AG04450 (cell line): ENCODE measurements around the gene EEIG1. TPM values are rescaled to one million over a fixed set of nuclear protein-coding genes. Genes with fewer than 3 reads are reported as not detected.

ENCODE experiments used
- CTCF ChIA-PET: fragments of 300-600, 350-600 bp; formaldehyde crosslinking; extraction: SDS; loops from one replicate; lab custom pipeline; 2022; ENCODE audit warnings: antibody characterized with exemption, inconsistent platforms; lab: Charles Lee
- POLR2A ChIA-PET: fragments of 350-600 bp; formaldehyde crosslinking; extraction: SDS; loops from one replicate; lab custom pipeline; 2021; ENCODE audit warnings: antibody characterized with exemption, inconsistent platforms; lab: Yijun Ruan, JAX
- DNase-seq: peaks from one replicate; pipeline ENCODE4 v3.0.0-alpha.2; 2011; ENCODE audit warnings: low read depth, low spot score
- H3K27ac ChIP-seq: one replicate; pipeline ENCODE4 v1.5.1; 2012; ENCODE audit warnings: low read depth, low read length, control low read depth
- H3K27me3 ChIP-seq: one replicate; pipeline ENCODE4 v1.6.0; 2012; ENCODE audit warnings: low read length; ENCODE audit not compliant: control insufficient read depth, insufficient read depth
- H3K4me3 ChIP-seq: 2 replicates; pipeline ENCODE4 v1.5.1; 2011; ENCODE audit warnings: mild to moderate bottlenecking, low read depth, low read length, control low read depth
- H3K9me3 ChIP-seq: 2 replicates; pipeline ENCODE4 v1.5.1; 2012; ENCODE audit warnings: low read length; ENCODE audit not compliant: control insufficient read depth, insufficient read depth
- CTCF ChIP-seq: IDR thresholded peaks from 2 replicates; pipeline ENCODE4 v1.5.1; 2011; ENCODE audit warnings: low read depth, low read length, control low read depth, inconsistent platforms
- polyA plus RNA-seq: library from polyadenylated mRNA; depleted of rRNA; stranded (reverse); fragments of >200 nt; gene quantifications from 2 replicates; pipeline ENCODE4 v1.2.3, GENCODE V29; 2011

The EEIG1 gene
- polyA plus RNA-seq, 1 experiment: 8.3 TPM

- Histone ChIP-seq H3K27ac (peak overlapping the region; percentile 21), H3K27me3 (no peaks in the 10 kb centered on the region), H3K9me3 (no peaks in the 10 kb centered on the region; the same call in 1 of the 2 replicates), H3K4me3 (peak overlapping the region; percentile 83)
- CTCF ChIA-PET: interaction anchor here (1.5 kb wide), 2 partner anchors 36 to 37 kb away, joined by 4 to 5 read pairs; no protein-coding TSS in a partner anchor
- POLR2A ChIA-PET: interaction anchor here (0.6 to 3.3 kb wide), 6 partner anchors 11 to 119 kb away, joined by 3 to 8 read pairs (median 3); no protein-coding TSS in a partner anchor
- no peak for TF ChIP-seq CTCF
- DNase-seq: no peak
Measured at GRCh38 chr9:127979333-127980059, 1.3 kb downstream of the EEIG1 start.

DNA sequence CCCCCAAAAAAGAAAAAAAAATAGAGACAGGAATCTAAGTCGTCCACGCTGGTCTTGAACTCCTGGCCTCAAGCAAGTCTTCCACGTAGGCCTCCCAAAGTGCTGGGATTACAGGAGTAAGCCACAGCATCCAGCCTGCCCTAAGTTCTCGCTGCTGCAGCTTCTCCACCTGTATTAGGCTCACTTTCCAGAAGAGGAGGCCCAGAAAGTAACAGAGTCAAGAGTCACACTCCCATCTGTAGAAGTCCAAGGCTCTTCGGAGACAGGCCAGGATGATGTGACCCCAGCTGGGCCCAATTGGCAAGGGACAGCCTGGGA lies 1.8 kb downstream of the EEIG1 start:
- H3K9me3 ChIP-seq: no peaks in the 10 kb centered on the region; the same call in 1 of the 2 replicates
- ChIA-PET CTCF (interaction anchor here (1.5 kb wide), 2 partner anchors 35 to 36 kb away, joined by 4 to 5 read pairs; no protein-coding TSS in a partner anchor), POLR2A (interaction anchor here (0.6 to 3.3 kb wide), 4 partner anchors 13 to 120 kb away, joined by 3 to 8 read pairs (median 3); no protein-coding TSS in a partner anchor)
- peak overlapping the region; percentile 21 for H3K27ac ChIP-seq
- peak overlapping the region; percentile 83 for H3K4me3 ChIP-seq
- no peaks in the 10 kb centered on the region for H3K27me3 ChIP-seq
- DNase-seq: no peak
- no peak for TF ChIP-seq CTCF

- DNase-seq: peak; percentile 42
- H3K4me3 ChIP-seq: peak overlapping the region; percentile 83
- no peak overlapping the region for H3K27ac ChIP-seq
- H3K9me3 ChIP-seq: no peaks in the 10 kb centered on the region; the same call in 1 of the 2 replicates
- ChIA-PET CTCF (interaction anchor here (0.6 to 1.9 kb wide), 3 partner anchors 18 to 140 kb away, joined by 3 to 8 read pairs (median 5); no protein-coding TSS in a partner anchor), POLR2A (interaction anchor here (0.7 to 3.3 kb wide), 4 partner anchors 12 to 140 kb away, joined by 3 to 8 read pairs (median 3); no protein-coding TSS in a partner anchor)
- no peaks in the 10 kb centered on the region for H3K27me3 ChIP-seq
- peak; percentile 28 for TF ChIP-seq CTCF
Measured at GRCh38 chr9:127977884-127978647, 2.7 kb downstream of the EEIG1 start.

DNA sequence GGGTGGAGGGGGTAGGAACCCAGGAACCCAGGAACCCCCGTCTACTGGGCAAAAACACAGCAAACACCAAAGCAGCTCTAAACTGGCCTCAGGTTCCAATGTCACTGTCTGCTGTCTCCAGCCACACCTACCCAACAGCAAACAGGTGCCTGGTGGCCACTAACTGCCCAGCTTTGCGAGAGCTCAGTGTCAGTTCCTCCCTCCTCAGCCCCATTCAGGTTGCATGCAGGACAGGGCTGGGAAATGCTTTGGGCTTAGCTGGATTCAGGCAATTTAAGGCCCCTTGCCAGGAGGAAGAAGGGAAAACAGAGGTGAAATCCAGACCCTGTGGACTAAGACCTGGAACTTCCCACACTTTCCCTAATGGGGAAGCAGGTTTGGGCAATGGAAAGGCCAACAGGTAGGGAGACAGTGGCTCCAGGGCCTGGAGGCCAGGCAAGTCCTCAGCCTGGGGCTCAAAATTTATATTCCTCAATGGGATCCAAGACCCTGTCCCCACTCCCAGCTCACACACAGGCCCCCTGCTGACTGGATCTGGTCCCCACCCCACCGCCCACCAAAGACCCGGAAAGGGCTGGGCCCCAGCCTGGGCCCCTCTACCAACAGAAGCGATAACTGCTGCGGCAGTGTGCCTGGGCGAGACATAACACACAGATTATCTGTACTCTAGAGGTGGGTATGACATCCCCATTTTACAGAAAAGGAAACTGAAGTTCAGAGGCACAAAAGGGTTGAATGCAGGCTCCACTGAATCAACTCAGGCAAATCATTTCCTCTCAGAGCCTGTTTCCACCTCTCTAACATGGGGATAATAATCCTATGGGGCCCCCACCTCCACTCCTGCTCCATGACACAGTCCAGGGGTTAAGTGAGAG lies 3.5 kb downstream of the EEIG1 start:
- peak overlapping the region; percentile 83 for H3K4me3 ChIP-seq
- no peak overlapping the region for H3K27ac ChIP-seq
- no peaks in the 10 kb centered on the region for H3K27me3 ChIP-seq
- TF ChIP-seq CTCF: no peak
- H3K9me3 ChIP-seq: no peaks in the 10 kb centered on the region; the same call in 1 of the 2 replicates
- ChIA-PET CTCF (interaction anchor here (1.5 to 1.9 kb wide), 2 partner anchors 35 to 140 kb away, joined by 5 to 8 read pairs; no protein-coding TSS in a partner anchor), POLR2A (interaction anchor here (0.7 to 1.1 kb wide), 2 partner anchors 114 to 140 kb away, joined by 3 read pairs; no protein-coding TSS in a partner anchor)
- DNase-seq: no peak
